Activated effector memory CD4-positive, alpha-beta T cell treated with anti-CD3 and anti-CD28 coated beads, Interleukin-2, amount 50 U/mL, for 16 hours (primary cell): ENCODE measurements around the gene SPRTN.
"Not testable (repeated sequence)": the region's sequence is repeated elsewhere in the genome, so short reads cannot be mapped to it uniquely, and the experiment has no call there.

Experiments
- DNase-seq: peaks from one replicate; pipeline ENCODE4 v3.0.0-alpha.2; 2020

The SPRTN gene

GRCh38 chr1:231337472-231338269 is 422 bp upstream of the SPRTN start, which contains the start of gene EXOC8:
TSS of gene EXOC8 (minus strand) at chr1:231337852. CDS start at chr1:231337745, 107 bp downstream.
- DNase-seq, result peak; percentile 99

- DNase-seq, result no peak
Measured at GRCh38 chr1:231340328-231341013, 2.4 kb downstream of the SPRTN start.

GRCh38 chr1:231347961-231348360 is 9.9 kb downstream of the SPRTN start:
- DNase-seq, result no peak

- no peak for DNase-seq
Measured at GRCh38 chr1:231348442-231348841, 10.3 kb downstream of the SPRTN start.

- not testable (repeated sequence) for DNase-seq
Measured at GRCh38 chr1:231348856-231349255, 10.8 kb downstream of the SPRTN start.

GRCh38 chr1:231351816-231352215 is 13.7 kb downstream of the SPRTN start:
- DNase-seq, result no peak

- DNase-seq, result no peak
Measured at GRCh38 chr1:231353086-231353485, 15.0 kb downstream of the SPRTN start.

GRCh38 chr1:231354330-231355020 is 16.4 kb downstream of the SPRTN start:
- no peak for DNase-seq

- no peak for DNase-seq
Measured at GRCh38 chr1:231355171-231355570, 17.1 kb downstream of the SPRTN start.

- no peak for DNase-seq
Measured at GRCh38 chr1:231357187-231357772, 19.2 kb downstream of the SPRTN start.

GRCh38 chr1:231357831-231358354 is 19.8 kb downstream of the SPRTN start:
- peak; percentile 68 for DNase-seq

GRCh38 chr1:231359113-231359512 is 21.0 kb downstream of the SPRTN start:
- no peak for DNase-seq

GRCh38 chr1:231362325-231362724 is 24.2 kb downstream of the SPRTN start:
- no peak for DNase-seq

- no peak for DNase-seq
Measured at GRCh38 chr1:231363624-231364023, 25.5 kb downstream of the SPRTN start.

- no peak for DNase-seq
Measured at GRCh38 chr1:231364192-231364591, 26.1 kb downstream of the SPRTN start.

GRCh38 chr1:231369282-231369681 is 31.2 kb downstream of the SPRTN start:
- DNase-seq, result no peak

GRCh38 chr1:231372501-231372900 is 34.4 kb downstream of the SPRTN start:
- DNase-seq, result no peak

- no peak for DNase-seq
Measured at GRCh38 chr1:231374394-231374793, 36.3 kb downstream of the SPRTN start.

GRCh38 chr1:231376101-231376500 is 38.0 kb downstream of the SPRTN start:
- DNase-seq, result no peak

GRCh38 chr1:231376875-231377549 is 38.9 kb downstream of the SPRTN start:
- DNase-seq, result no peak

- no peak for DNase-seq
Measured at GRCh38 chr1:231381729-231382128, 43.6 kb downstream of the SPRTN start.

GRCh38 chr1:231382426-231382825 is 44.3 kb downstream of the SPRTN start:
- no peak for DNase-seq
